ENCODE data around the gene SLC38A5.
"Not testable (repeated sequence)": the region's sequence is repeated elsewhere in the genome, so short reads cannot be mapped to it uniquely, and the experiment has no call there.

DNA sequence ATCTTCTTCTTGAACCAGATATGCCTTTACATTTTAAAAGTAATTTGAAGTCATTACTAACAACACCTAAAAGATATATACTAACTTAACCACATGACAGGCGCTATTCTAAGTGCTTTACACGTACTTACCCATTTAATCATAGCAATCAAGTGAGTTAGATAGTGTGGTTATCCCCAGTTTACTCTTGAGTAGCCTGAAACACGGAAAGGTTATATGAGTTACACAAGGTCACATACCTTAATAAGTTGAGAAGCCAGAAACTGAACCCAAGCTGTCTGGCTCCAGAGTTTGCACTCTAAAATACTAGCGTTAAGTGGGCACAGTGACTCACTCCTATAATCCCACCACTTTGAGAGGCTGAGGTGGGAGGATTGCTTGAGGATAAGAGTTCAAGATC lies 39.9 kb downstream of the SLC38A5 start:
- TF ChIP-seq, protein P1, sequence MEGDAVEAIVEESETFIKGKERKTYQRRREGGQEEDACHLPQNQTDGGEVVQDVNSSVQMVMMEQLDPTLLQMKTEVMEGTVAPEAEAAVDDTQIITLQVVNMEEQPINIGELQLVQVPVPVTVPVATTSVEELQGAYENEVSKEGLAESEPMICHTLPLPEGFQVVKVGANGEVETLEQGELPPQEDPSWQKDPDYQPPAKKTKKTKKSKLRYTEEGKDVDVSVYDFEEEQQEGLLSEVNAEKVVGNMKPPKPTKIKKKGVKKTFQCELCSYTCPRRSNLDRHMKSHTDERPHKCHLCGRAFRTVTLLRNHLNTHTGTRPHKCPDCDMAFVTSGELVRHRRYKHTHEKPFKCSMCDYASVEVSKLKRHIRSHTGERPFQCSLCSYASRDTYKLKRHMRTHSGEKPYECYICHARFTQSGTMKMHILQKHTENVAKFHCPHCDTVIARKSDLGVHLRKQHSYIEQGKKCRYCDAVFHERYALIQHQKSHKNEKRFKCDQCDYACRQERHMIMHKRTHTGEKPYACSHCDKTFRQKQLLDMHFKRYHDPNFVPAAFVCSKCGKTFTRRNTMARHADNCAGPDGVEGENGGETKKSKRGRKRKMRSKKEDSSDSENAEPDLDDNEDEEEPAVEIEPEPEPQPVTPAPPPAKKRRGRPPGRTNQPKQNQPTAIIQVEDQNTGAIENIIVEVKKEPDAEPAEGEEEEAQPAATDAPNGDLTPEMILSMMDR (IDR thresholded peaks at IDR 0.05; ENCODE audit: insufficient read depth, low read length) = not testable (repeated sequence)
- TF ChIP-seq, protein P2, sequence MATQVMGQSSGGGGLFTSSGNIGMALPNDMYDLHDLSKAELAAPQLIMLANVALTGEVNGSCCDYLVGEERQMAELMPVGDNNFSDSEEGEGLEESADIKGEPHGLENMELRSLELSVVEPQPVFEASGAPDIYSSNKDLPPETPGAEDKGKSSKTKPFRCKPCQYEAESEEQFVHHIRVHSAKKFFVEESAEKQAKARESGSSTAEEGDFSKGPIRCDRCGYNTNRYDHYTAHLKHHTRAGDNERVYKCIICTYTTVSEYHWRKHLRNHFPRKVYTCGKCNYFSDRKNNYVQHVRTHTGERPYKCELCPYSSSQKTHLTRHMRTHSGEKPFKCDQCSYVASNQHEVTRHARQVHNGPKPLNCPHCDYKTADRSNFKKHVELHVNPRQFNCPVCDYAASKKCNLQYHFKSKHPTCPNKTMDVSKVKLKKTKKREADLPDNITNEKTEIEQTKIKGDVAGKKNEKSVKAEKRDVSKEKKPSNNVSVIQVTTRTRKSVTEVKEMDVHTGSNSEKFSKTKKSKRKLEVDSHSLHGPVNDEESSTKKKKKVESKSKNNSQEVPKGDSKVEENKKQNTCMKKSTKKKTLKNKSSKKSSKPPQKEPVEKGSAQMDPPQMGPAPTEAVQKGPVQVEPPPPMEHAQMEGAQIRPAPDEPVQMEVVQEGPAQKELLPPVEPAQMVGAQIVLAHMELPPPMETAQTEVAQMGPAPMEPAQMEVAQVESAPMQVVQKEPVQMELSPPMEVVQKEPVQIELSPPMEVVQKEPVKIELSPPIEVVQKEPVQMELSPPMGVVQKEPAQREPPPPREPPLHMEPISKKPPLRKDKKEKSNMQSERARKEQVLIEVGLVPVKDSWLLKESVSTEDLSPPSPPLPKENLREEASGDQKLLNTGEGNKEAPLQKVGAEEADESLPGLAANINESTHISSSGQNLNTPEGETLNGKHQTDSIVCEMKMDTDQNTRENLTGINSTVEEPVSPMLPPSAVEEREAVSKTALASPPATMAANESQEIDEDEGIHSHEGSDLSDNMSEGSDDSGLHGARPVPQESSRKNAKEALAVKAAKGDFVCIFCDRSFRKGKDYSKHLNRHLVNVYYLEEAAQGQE (IDR thresholded peaks at IDR 0.05; ENCODE audit: insufficient replicate concordance, low read depth) = not testable (repeated sequence)
- TF ChIP-seq GABPA, POLR2AphosphoS5 (IDR thresholded peaks at IDR 0.05; ENCODE audit: low read depth): not testable (repeated sequence)
